HFFc6 (cell line): ENCODE measurements around the gene CERK. TPM values are rescaled to one million over a fixed set of nuclear protein-coding genes. Genes with fewer than 3 reads are reported as not detected.

Experiments used
- DNase-seq: peaks from one replicate; pipeline ENCODE4 v3.0.0-alpha.2; 2018
- H3K27ac Mint-ChIP-seq: 2 replicates; pipeline ENCODE4 v1.8.0; 2020; ENCODE audit warnings: mild to moderate bottlenecking, mixed read lengths
- H3K27me3 Mint-ChIP-seq: 2 replicates; pipeline ENCODE4 v1.8.0; 2021; ENCODE audit warnings: mild to moderate bottlenecking, moderate library complexity, mixed read lengths; ENCODE audit not compliant: insufficient read depth
- H3K36me3 Mint-ChIP-seq: 2 replicates; pipeline ENCODE4 v1.8.0; 2021; ENCODE audit warnings: low read depth, mixed read lengths
- H3K4me1 Mint-ChIP-seq: 2 replicates; pipeline ENCODE4 v1.8.0; 2020; ENCODE audit warnings: low read depth, mixed read lengths
- H3K4me3 Mint-ChIP-seq: 2 replicates; pipeline ENCODE4 v1.8.0; 2020; ENCODE audit warnings: mild to moderate bottlenecking, moderate library complexity, mixed read lengths
- H3K9me3 Mint-ChIP-seq: 2 replicates; pipeline ENCODE4 v1.8.0; 2020; ENCODE audit warnings: mild to moderate bottlenecking, mixed read lengths
- CTCF ChIP-seq: fragments of 200-600 bp; sonication (generic); IDR thresholded peaks from 2 replicates; pipeline ENCODE4 v1.5.0; 2021; ENCODE audit warnings: antibody characterized with exemption, mild to moderate bottlenecking
- total RNA-seq, 6 experiments: library from RNA; stranded (reverse); fragmentation: NEBNext Ultra II Directional; extraction: Animal tissue kit (Norgen Biotek cat#: 25700); gene quantifications; 2 replicates in 1 of 6; 3 replicates in 5 of 6; pipeline ENCODE4 v1.2.3, GENCODE V29; 2021

The CERK gene
- total RNA-seq, 6 experiments from 2014 or later: 49.1 to 54.8 (median 52.0) TPM

DNA sequence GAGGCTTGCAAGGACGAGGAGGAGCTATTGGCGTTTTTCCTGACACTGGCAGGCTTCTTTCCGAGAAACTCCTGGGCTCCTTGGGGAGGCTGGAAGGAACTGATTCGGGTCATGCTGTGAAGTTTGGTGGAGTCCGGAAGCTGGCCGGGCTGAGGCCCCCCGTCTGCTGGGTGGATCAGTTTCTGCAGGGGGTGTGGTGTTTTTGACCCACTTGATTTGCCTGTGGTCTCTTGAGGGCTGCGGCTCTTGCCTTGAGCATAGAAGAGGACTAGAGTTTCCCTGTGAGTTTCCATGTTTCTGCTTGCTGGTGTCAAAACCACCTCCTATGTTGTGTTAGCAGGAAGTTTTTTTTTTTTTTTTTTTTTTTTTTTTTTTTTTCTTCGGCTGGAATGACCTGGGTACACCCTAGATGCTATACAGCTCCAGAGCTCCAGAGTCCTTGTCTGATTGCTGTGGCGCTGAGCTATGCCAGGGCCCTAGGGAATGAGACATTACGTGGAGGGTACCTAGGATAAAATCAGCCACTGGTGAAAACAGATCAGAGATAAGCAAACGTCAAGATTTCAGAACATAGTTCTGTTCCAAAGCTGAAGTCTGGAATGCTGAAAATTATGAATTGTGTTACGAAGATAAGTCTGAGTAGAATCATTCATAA lies 25.1 kb upstream of the CERK start:
- Mint-ChIP-seq H3K36me3 (peaks cover 14% of the 10 kb centered on the region), H3K9me3 (no peaks in the 10 kb centered on the region), H3K27ac (peak overlapping the region; percentile 94), H3K4me1 (peaks cover 59% of the 10 kb centered on the region), H3K27me3 (no peaks in the 10 kb centered on the region; the same call in 1 of the 2 replicates), H3K4me3 (peak overlapping the region; percentile 96)
- TF ChIP-seq CTCF: no peak
- DNase-seq: no peak

- peak; percentile 88 for DNase-seq
- Mint-ChIP-seq H3K36me3 (peaks cover 16% of the 10 kb centered on the region), H3K27ac (peak within 1 kb of the TSS; percentile 94), H3K4me3 (peak within 1 kb of the TSS; percentile 96), H3K4me1 (peaks cover 53% of the 10 kb centered on the region), H3K9me3 (no peaks in the 10 kb centered on the region), H3K27me3 (no peaks in the 10 kb centered on the region; the same call in 1 of the 2 replicates)
- peak; percentile 36 for TF ChIP-seq CTCF
Measured at GRCh38 chr22:46762238-46763050, 24.4 kb upstream of the CERK start, which contains the start of gene TBC1D22A. TSS of gene TBC1D22A (plus strand) at chr22:46762650. CDS start at chr22:46762787, 137 bp downstream.

DNA sequence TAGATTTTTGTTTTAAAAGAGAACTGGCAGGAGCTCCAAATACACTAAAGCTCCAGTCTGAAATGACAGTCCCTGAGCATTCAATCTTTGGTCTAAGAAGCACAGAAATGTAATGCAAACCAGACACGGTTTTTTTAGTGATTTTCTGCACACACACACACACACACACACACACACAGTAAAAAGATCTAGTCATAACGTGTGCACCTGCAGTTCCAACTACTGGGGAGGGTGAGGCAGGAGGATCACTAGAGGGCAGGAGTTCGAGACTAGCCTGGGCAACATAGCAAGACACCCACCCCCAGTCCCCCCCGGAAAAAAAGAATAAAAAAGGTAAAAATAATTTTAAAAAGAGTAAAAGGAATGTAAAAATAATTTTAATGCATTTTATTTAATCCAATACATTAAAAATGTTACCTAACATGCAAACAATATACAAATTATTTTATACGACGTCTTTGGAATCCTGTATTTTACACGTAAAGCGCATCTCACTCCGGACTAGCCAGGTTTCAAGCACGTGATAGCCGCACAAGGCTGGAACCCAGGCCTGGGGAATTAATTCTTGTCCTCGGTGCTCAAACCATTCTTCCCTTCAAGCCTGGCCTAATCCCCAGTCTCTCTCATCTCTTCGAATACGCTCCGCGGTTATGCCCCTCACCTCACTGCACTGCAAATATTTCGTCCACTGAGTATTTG lies 23.6 kb upstream of the CERK start:
- Mint-ChIP-seq H3K27ac (peak overlapping the region; percentile 94), H3K4me1 (peaks cover 46% of the 10 kb centered on the region), H3K36me3 (peaks cover 23% of the 10 kb centered on the region), H3K4me3 (peak overlapping the region; percentile 96), H3K27me3 (no peaks in the 10 kb centered on the region; the same call in 1 of the 2 replicates), H3K9me3 (peaks cover under 1% of the 10 kb centered on the region; the same call in 1 of the 2 replicates)
- no peak for DNase-seq
- TF ChIP-seq CTCF: no peak

DNA sequence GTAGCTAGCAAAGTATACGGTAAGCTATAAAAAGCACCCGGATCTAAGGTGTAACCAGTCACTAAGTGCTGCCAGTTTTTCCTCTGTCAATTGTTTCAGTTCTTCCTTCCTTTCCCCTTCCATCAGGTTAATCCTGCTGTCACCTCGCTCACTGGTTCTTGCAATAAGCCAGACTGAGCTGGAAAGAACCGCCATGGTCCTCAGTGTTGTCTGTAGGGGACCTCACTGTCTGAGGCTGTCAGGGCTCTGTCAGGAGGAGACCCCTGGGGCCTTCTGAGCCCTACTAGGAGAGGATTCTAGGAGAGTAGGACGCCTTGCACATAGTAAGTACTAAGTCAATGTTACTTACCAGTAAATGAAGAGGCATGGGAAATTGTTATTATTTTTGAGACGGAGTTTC lies 23.0 kb upstream of the CERK start:
- Mint-ChIP-seq H3K27ac (peak overlapping the region; percentile 73), H3K27me3 (no peaks in the 10 kb centered on the region; the same call in 1 of the 2 replicates)

More for the DNA sequence above, 23.0 kb upstream of the CERK start:
- Mint-ChIP-seq H3K4me1 (peaks cover 46% of the 10 kb centered on the region), H3K36me3 (peaks cover 30% of the 10 kb centered on the region), H3K9me3 (peaks cover 7% of the 10 kb centered on the region), H3K4me3 (peak overlapping the region; percentile 96)
- no peak for TF ChIP-seq CTCF
- no peak for DNase-seq
